HepG2 (cell line): Measurements from ENCODE around the gene SLC43A1. TPM values are rescaled to one million over a fixed set of nuclear protein-coding genes. Genes with fewer than 3 reads are reported as not detected.

Experiments used
- AKAP8 ChIP-seq: sonication (generic); formaldehyde crosslinking; IDR thresholded peaks from 2 replicates; pipeline ENCODE4 v1.5.1; 2020; ENCODE audit warnings: mild to moderate bottlenecking, missing genetic modification reagents
- ATF2 ChIP-seq: sonication (generic); formaldehyde crosslinking; IDR thresholded peaks from 2 replicates; pipeline ENCODE4 v1.4.0; 2020; ENCODE audit warnings: missing genetic modification reagents
- FOXP4 ChIP-seq: sonication (generic); formaldehyde crosslinking; IDR thresholded peaks from 2 replicates; pipeline ENCODE4 v1.4.0; 2020; ENCODE audit warnings: missing genetic modification reagents
- GATA4 ChIP-seq: sonication (generic); IDR thresholded peaks from 2 replicates; pipeline ENCODE4 v1.6.1; 2016; ENCODE audit warnings: antibody characterized with exemption, low read depth, borderline replicate concordance
- GZF1 ChIP-seq: sonication (generic); formaldehyde crosslinking; IDR thresholded peaks from 2 replicates; pipeline ENCODE4 v1.5.1; 2020; ENCODE audit warnings: mild to moderate bottlenecking, missing genetic modification reagents
- HOXD1 ChIP-seq: sonication (generic); formaldehyde crosslinking; IDR thresholded peaks from 2 replicates; pipeline ENCODE4 v1.5.0; 2020; ENCODE audit warnings: missing genetic modification reagents
- JUN ChIP-seq: sonication (generic); formaldehyde crosslinking; IDR thresholded peaks from 2 replicates; pipeline ENCODE4 v1.4.0; 2020; ENCODE audit warnings: mild to moderate bottlenecking, missing genetic modification reagents
- KLF13 ChIP-seq: sonication (generic); formaldehyde crosslinking; IDR thresholded peaks from 2 replicates; pipeline ENCODE4 v1.4.0; 2020; ENCODE audit warnings: mild to moderate bottlenecking, missing genetic modification reagents
- KLF16 ChIP-seq, 2 experiments: sonication (generic) in 1 of 2; formaldehyde crosslinking in 1 of 2; IDR thresholded peaks; 2 replicates each; pipeline versions ENCODE4 v1.6.1 to v1.8.0; 2016 to 2023; ENCODE audit warnings: missing genetic modification reagents in 2 of 2, missing compliant biosample characterization in 1 of 2
- MTF2 ChIP-seq: sonication (generic); formaldehyde crosslinking; IDR thresholded peaks from 2 replicates; pipeline ENCODE4 v1.5.0; 2020; ENCODE audit warnings: missing genetic modification reagents, borderline replicate concordance
- MXD1 ChIP-seq: sonication (generic); formaldehyde crosslinking; IDR thresholded peaks from 2 replicates; pipeline ENCODE4 v1.4.0; 2020; ENCODE audit warnings: mild to moderate bottlenecking, missing genetic modification reagents
- NFIB ChIP-seq: sonication (generic); formaldehyde crosslinking; IDR thresholded peaks from 2 replicates; pipeline ENCODE4 v1.9.0; 2021; ENCODE audit warnings: missing genetic modification reagents, mild to moderate bottlenecking, borderline replicate concordance
- SKI ChIP-seq: fragments of 450-650 bp; IDR thresholded peaks from one replicate; pipeline ENCODE4 v1.6.1; 2018; ENCODE audit warnings: mild to moderate bottlenecking; ENCODE audit not compliant: partially characterized antibody
- ZNF124 ChIP-seq: sonication (generic); formaldehyde crosslinking; IDR thresholded peaks from 2 replicates; pipeline ENCODE4 v1.4.0; 2020; ENCODE audit warnings: missing genetic modification reagents
- ZNF224 ChIP-seq: sonication (generic); formaldehyde crosslinking; IDR thresholded peaks from 2 replicates; pipeline ENCODE4 v1.5.0; 2020; ENCODE audit warnings: mild to moderate bottlenecking, missing genetic modification reagents
- ZNF281 ChIP-seq: sonication (generic); formaldehyde crosslinking; IDR thresholded peaks from 2 replicates; pipeline ENCODE4 v1.4.0; 2020; ENCODE audit warnings: missing genetic modification reagents, borderline replicate concordance
- ZNF292 ChIP-seq: sonication (generic); formaldehyde crosslinking; IDR thresholded peaks from 2 replicates; pipeline ENCODE4 v1.8.1; 2022; ENCODE audit warnings: mild to moderate bottlenecking, low read depth, missing genetic modification reagents, borderline replicate concordance
- ZNF30 ChIP-seq: sonication (generic); formaldehyde crosslinking; IDR thresholded peaks from 2 replicates; pipeline ENCODE4 v1.5.0; 2020; ENCODE audit warnings: mild to moderate bottlenecking, missing genetic modification reagents
- ZNF326 ChIP-seq: sonication (generic); formaldehyde crosslinking; IDR thresholded peaks from 2 replicates; pipeline ENCODE4 v1.4.0; 2020; ENCODE audit warnings: missing genetic modification reagents, borderline replicate concordance
- ZNF335 ChIP-seq: sonication (generic); formaldehyde crosslinking; IDR thresholded peaks from 2 replicates; pipeline ENCODE4 v1.4.0; 2020; ENCODE audit warnings: missing genetic modification reagents
- polyA plus RNA-seq, 8 experiments: library from polyadenylated mRNA; depleted of rRNA in 3 of 8; stranded (reverse) in 7 of 8; unstranded in 1 of 8; fragments of >200 nt; fragmentation: Illumina TruSeq in 4 of 8; extraction: Trizol in 4 of 8; gene quantifications; 2 replicates each; pipeline versions ENCODE4 v1.2.1 to v1.2.3, GENCODE V29; 2011 to 2016; ENCODE audit warnings: low read depth in 4 of 8, missing spikeins in 1 of 8, mixed read lengths in 1 of 8; ENCODE audit not compliant: insufficient read depth in 1 of 8
- total RNA-seq, 5 experiments: library from RNA; depleted of rRNA; stranded (reverse); fragments of >200 nt; fragmentation: Illumina TruSeq; extraction: Trizol; gene quantifications; 2 replicates each; pipeline ENCODE4 v1.2.3, GENCODE V29; 2016; ENCODE audit warnings: low read depth in 1 of 5
- TF ChIP-seq, protein P1 (sequence below): sonication (generic); formaldehyde crosslinking; IDR thresholded peaks from 2 replicates; pipeline ENCODE4 v1.5.0; 2020; ENCODE audit warnings: missing genetic modification reagents

The SLC43A1 gene
- total and polyA plus RNA-seq, 2 of the 13 experiments (the other 11 are each of a cell fraction or from before 2014, with no cell fraction given): 72.3 to 87.6 TPM

- peak; percentile 68 for TF ChIP-seq FOXP4 (CRISPR knock-in tag)
- no peak for TF ChIP-seq ZNF224
- TF ChIP-seq JUN (CRISPR knock-in tag): no peak
- TF ChIP-seq KLF16 (CRISPR knock-in tag; IDR thresholded peaks at IDR 0.05): no peak
- TF ChIP-seq ZNF292 (CRISPR knock-in tag): no peak
- no peak for TF ChIP-seq GZF1 (CRISPR knock-in tag)
- no peak for TF ChIP-seq AKAP8 (CRISPR knock-in tag)
- no peak for TF ChIP-seq HOXD1 (CRISPR knock-in tag)
- no peak for TF ChIP-seq MTF2 (CRISPR knock-in tag)
- 0 out of 2 replicates have a peak, but pooled peaks have one; percentile 67 for TF ChIP-seq ZNF124 (CRISPR knock-in tag)
- TF ChIP-seq MXD1 (CRISPR knock-in tag): no peak
- TF ChIP-seq NFIB (CRISPR knock-in tag): no peak
- TF ChIP-seq ZNF30: no peak
- no peak for TF ChIP-seq KLF13
- 0 out of 2 replicates have a peak, but pooled peaks have one; percentile 21 for TF ChIP-seq ZNF335 (CRISPR knock-in tag)
- no peak for TF ChIP-seq SKI
- TF ChIP-seq, protein P1, sequence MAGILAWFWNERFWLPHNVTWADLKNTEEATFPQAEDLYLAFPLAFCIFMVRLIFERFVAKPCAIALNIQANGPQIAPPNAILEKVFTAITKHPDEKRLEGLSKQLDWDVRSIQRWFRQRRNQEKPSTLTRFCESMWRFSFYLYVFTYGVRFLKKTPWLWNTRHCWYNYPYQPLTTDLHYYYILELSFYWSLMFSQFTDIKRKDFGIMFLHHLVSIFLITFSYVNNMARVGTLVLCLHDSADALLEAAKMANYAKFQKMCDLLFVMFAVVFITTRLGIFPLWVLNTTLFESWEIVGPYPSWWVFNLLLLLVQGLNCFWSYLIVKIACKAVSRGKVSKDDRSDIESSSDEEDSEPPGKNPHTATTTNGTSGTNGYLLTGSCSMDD (CRISPR knock-in tag): no peak
- no peak for TF ChIP-seq ATF2 (CRISPR knock-in tag)
- no peak; the same call in 1 of the 2 replicates for TF ChIP-seq ZNF281 (CRISPR knock-in tag)
- no peak for TF ChIP-seq GATA4
- TF ChIP-seq ZNF326 (CRISPR knock-in tag): no peak
Observed at GRCh38 chr11:57502870-57503269, 12.6 kb downstream of the SLC43A1 start (continued).
